MM.1S (cell line): ENCODE measurements around the gene PXYLP1.

Experiments
- DNase-seq: peaks from one replicate; pipeline ENCODE4 v3.0.0-alpha.2; 2015
- H2AFZ ChIP-seq: fragments of 300-600 bp; sonication (generic); 2 replicates; pipeline ENCODE4 v1.6.0; 2016; ENCODE audit warnings: antibody characterized with exemption, low read length
- H3F3A ChIP-seq: fragments of 300-600 bp; sonication (generic); 2 replicates; pipeline ENCODE4 v1.6.1; 2016; ENCODE audit warnings: mild to moderate bottlenecking, antibody characterized with exemption, low read length, moderate library complexity, mixed read lengths; ENCODE audit not compliant: insufficient read depth
- H3K27ac ChIP-seq: fragments of 300-600 bp; sonication (generic); 2 replicates; pipeline ENCODE4 v1.5.1; 2016; ENCODE audit warnings: mild to moderate bottlenecking, low read length
- H3K27me3 ChIP-seq: fragments of 300-600 bp; sonication (generic); replicated peaks from 2 replicates; pipeline ENCODE4 v1.6.0; 2016; ENCODE audit warnings: low read length; ENCODE audit not compliant: insufficient read depth
- H3K36me3 ChIP-seq: fragments of 300-600 bp; sonication (generic); replicated peaks from 2 replicates; pipeline ENCODE4 v1.6.1; 2016; ENCODE audit warnings: mild to moderate bottlenecking, low read length, mixed read lengths; ENCODE audit not compliant: insufficient read depth
- H3K4me1 ChIP-seq: fragments of 300-600 bp; sonication (generic); 2 replicates; pipeline ENCODE4 v1.6.1; 2016; ENCODE audit warnings: low read length, mixed read lengths
- H3K4me2 ChIP-seq: fragments of 300-600 bp; sonication (generic); 2 replicates; pipeline ENCODE4 v1.6.0; 2016; ENCODE audit warnings: low read depth, low read length
- H3K4me3 ChIP-seq: fragments of 300-600 bp; sonication (generic); 2 replicates; pipeline ENCODE4 v1.5.1; 2016; ENCODE audit warnings: low read length, mixed read lengths
- H3K79me2 ChIP-seq: fragments of 300-600 bp; sonication (generic); 2 replicates; pipeline ENCODE4 v1.6.1; 2016; ENCODE audit warnings: mixed run types, low read length, mixed read lengths
- H3K9ac ChIP-seq: fragments of 300-600 bp; sonication (generic); 2 replicates; pipeline ENCODE4 v1.6.1; 2016; ENCODE audit warnings: low read length, mixed read lengths
- H3K9me2 ChIP-seq: fragments of 300-600 bp; sonication (generic); replicated peaks from 2 replicates; pipeline ENCODE4 v1.6.1; 2016; ENCODE audit warnings: mild to moderate bottlenecking, low read length, mixed read lengths; ENCODE audit not compliant: insufficient read depth
- H3K9me3 ChIP-seq: fragments of 300-600 bp; sonication (generic); replicated peaks from 2 replicates; pipeline ENCODE4 v1.6.1; 2016; ENCODE audit warnings: mild to moderate bottlenecking, low read length, mixed read lengths; ENCODE audit not compliant: insufficient read depth
- H4K20me1 ChIP-seq: fragments of 300-600 bp; sonication (generic); 2 replicates; pipeline ENCODE4 v1.6.1; 2016; ENCODE audit warnings: mild to moderate bottlenecking, low read length, moderate library complexity, mixed read lengths; ENCODE audit not compliant: insufficient read depth
- EZH2 ChIP-seq: fragments of 300-600 bp; sonication (generic); optimal IDR thresholded peaks from 2 replicates; pipeline ENCODE3; 2017; ENCODE audit warnings: low read depth, mild to moderate bottlenecking, antibody characterized with exemption, low read length, mixed read lengths
- EZH2phosphoT487 ChIP-seq: fragments of 300-600 bp; sonication (generic); IDR thresholded peaks from 2 replicates; pipeline ENCODE4 v1.6.1; 2018; ENCODE audit warnings: antibody characterized with exemption, low read length
- TF ChIP-seq, protein P1 (sequence below): fragments of 300-600 bp; sonication (generic); IDR thresholded peaks from 2 replicates; pipeline ENCODE4 v1.5.1; 2016; ENCODE audit warnings: antibody characterized with exemption, low read length, mixed read lengths

The PXYLP1 gene

DNA sequence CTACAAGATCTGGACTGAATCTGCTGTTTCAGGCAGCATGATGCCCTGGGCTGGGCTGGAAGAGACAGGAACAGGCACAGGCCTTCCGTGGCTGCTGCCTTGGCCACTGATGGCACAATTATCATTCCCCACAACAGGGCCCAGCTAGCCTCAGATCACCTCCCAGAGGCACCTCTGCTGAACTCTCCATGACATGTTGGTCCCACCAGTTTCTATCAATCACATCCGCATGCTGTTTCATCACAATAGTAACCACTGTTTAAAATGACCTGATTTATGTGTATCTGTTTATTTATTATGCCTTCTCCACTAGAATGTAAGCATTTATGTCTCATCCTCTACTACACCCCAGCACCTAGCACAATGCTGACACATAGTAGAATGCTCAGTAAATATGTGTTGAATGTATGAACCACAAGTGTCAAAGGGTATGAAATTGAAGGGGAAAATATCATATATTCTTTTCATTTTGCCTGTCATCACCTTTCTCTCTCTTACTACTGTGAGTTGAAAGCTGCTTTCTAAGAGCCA, 104.0 kb downstream of the PXYLP1 start:
- H4K20me1 ChIP-seq: no peaks in the 10 kb centered on the region
- DNase-seq: no peak
- peaks cover 12% of the 10 kb centered on the region for H3K4me1 ChIP-seq
- 0 out of 2 replicates have a peak, but pooled peaks cover 4% of the 10 kb centered on the region for H3F3A ChIP-seq
- H3K9me3 ChIP-seq: no peaks in the 10 kb centered on the region
- no peak overlapping the region for H3K9ac ChIP-seq
- no peaks in the 10 kb centered on the region for H3K36me3 ChIP-seq
- H3K4me2 ChIP-seq: no peak overlapping the region
- TF ChIP-seq EZH2phosphoT487: no peak
- TF ChIP-seq, protein P1, sequence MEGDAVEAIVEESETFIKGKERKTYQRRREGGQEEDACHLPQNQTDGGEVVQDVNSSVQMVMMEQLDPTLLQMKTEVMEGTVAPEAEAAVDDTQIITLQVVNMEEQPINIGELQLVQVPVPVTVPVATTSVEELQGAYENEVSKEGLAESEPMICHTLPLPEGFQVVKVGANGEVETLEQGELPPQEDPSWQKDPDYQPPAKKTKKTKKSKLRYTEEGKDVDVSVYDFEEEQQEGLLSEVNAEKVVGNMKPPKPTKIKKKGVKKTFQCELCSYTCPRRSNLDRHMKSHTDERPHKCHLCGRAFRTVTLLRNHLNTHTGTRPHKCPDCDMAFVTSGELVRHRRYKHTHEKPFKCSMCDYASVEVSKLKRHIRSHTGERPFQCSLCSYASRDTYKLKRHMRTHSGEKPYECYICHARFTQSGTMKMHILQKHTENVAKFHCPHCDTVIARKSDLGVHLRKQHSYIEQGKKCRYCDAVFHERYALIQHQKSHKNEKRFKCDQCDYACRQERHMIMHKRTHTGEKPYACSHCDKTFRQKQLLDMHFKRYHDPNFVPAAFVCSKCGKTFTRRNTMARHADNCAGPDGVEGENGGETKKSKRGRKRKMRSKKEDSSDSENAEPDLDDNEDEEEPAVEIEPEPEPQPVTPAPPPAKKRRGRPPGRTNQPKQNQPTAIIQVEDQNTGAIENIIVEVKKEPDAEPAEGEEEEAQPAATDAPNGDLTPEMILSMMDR: no peak
- H3K4me3 ChIP-seq: no peak overlapping the region
- no peaks in the 10 kb centered on the region for H3K79me2 ChIP-seq
- H3K9me2 ChIP-seq: no peaks in the 10 kb centered on the region
- no peaks in the 10 kb centered on the region for H3K27me3 ChIP-seq
- no peak overlapping the region for H3K27ac ChIP-seq
- no peak overlapping the region for H2AFZ ChIP-seq

DNA sequence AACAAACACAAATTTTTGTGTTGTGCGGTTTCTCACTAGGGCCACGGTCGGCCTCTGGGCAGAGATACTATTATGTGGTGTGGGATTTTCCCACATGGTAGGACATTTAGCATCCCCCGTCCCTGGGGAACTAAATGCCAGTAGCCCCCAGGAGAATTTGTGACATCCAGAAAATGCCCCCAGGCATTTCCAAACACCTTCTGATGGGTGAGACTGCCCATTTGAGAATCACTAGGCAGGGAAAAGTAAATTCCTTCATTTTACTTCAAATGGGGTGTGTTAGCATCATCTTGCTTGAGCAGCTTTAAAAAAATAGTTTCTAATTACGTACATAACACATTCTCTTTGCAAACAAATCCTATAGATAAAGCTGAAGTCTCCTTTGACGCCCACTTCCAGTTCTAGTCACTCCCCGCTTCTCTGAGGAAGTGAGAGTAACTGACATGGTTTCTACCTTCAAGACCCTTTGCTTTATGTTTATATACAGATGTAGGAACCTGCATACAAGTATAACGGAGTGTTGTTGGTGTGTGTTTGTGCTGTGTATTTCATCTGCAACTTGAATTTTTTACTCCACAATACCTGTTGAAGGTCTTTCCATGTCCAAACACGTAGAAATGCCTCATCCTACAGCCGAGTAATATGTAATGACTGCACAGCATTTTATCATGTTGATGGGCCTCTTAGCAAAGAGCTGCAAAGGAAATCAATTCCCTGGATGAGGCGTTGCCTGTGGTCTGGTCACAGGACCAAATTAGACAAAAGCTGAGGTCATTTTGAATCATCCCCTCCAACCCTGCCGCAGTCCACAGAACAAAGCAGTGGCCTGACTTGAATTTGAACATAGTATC, 105.3 kb downstream of the PXYLP1 start:
- no peak for DNase-seq
- Histone ChIP-seq H3K79me2 (no peaks in the 10 kb centered on the region), H3K4me3 (peak overlapping the region; percentile 8; the same call in 1 of the 2 replicates), H4K20me1 (no peaks in the 10 kb centered on the region), H3K27me3 (no peaks in the 10 kb centered on the region), H2AFZ (peak overlapping the region; percentile 55), H3K4me1 (peaks cover 12% of the 10 kb centered on the region), H3K9me2 (no peaks in the 10 kb centered on the region), H3K36me3 (no peaks in the 10 kb centered on the region), H3K4me2 (peak overlapping the region; percentile 33), H3K27ac (peak overlapping the region; percentile 28; the same call in 1 of the 2 replicates), H3K9ac (no peak overlapping the region; the same call in 1 of the 2 replicates), H3K9me3 (no peaks in the 10 kb centered on the region), H3F3A (0 out of 2 replicates have a peak, but pooled peaks cover 4% of the 10 kb centered on the region)
- TF ChIP-seq EZH2: no peak

DNA sequence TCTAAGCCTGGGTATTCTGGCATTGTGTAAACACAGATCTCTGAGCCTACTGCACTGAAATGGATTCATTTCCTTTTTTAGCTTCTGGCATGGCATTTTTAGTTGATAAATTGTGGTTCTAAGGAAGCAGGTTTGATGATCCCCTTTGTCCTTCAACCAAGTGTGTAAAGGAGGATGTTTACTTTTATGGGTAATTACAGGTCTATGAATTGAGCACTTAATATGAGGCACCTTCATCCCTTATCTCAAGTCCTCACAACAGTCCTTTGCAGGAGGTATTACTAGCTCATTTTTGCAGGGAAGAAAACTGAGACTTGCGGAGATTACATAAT, 105.9 kb downstream of the PXYLP1 start:
- no peaks in the 10 kb centered on the region for H3K79me2 ChIP-seq
- peak overlapping the region; percentile 8; the same call in 1 of the 2 replicates for H3K4me3 ChIP-seq
- TF ChIP-seq EZH2phosphoT487: no peak
- TF ChIP-seq EZH2: no peak
- TF ChIP-seq, protein P1: no peak
- peak overlapping the region; percentile 28; the same call in 1 of the 2 replicates for H3K27ac ChIP-seq
- no peaks in the 10 kb centered on the region for H3K36me3 ChIP-seq
- no peak overlapping the region; the same call in 1 of the 2 replicates for H3K9ac ChIP-seq
- H3K4me2 ChIP-seq: peak overlapping the region; percentile 33
- no peaks in the 10 kb centered on the region for H3K9me2 ChIP-seq
- peaks cover 12% of the 10 kb centered on the region for H3K4me1 ChIP-seq
- H4K20me1 ChIP-seq: no peaks in the 10 kb centered on the region
- H2AFZ ChIP-seq: peak overlapping the region; percentile 55
- H3K9me3 ChIP-seq: no peaks in the 10 kb centered on the region
- H3F3A ChIP-seq: 0 out of 2 replicates have a peak, but pooled peaks cover 4% of the 10 kb centered on the region
- H3K27me3 ChIP-seq: no peaks in the 10 kb centered on the region
- DNase-seq: no peak

DNA sequence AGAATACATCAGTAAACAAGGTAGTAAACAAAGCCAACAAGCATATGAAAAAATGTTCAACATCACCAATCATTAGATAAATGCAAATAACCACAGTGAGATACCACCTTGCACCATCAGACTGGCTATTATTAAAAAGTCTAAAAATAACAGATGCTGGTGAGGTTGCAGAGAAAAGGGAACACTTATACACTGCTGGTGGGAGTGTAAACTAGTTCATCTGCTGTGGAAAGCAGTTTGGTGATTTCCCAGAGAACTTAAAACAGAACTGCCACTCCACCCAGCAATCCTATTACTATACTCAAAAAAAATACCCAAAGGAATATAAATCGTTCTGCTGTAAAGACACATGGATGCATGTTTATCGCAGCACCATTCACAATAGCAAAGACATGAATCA, 106.4 kb downstream of the PXYLP1 start:
- Histone ChIP-seq H3K4me2 (peak overlapping the region; percentile 33; the same call in 1 of the 2 replicates), H3K4me1 (peaks cover 12% of the 10 kb centered on the region), H3K27ac (no peak overlapping the region)

More for the DNA sequence above, 106.4 kb downstream of the PXYLP1 start:
- 0 out of 2 replicates have a peak, but pooled peaks cover 4% of the 10 kb centered on the region for H3F3A ChIP-seq
- no peaks in the 10 kb centered on the region for H4K20me1 ChIP-seq
- H3K9me2 ChIP-seq: no peaks in the 10 kb centered on the region
- no peak for DNase-seq
- H3K27me3 ChIP-seq: no peaks in the 10 kb centered on the region
- no peak overlapping the region for H2AFZ ChIP-seq
- H3K36me3 ChIP-seq: no peaks in the 10 kb centered on the region
- no peak overlapping the region for H3K4me3 ChIP-seq
- no peaks in the 10 kb centered on the region for H3K9me3 ChIP-seq
- TF ChIP-seq, protein P1: no peak
- no peak for TF ChIP-seq EZH2
- TF ChIP-seq EZH2phosphoT487: no peak
- no peak overlapping the region for H3K9ac ChIP-seq
- no peaks in the 10 kb centered on the region for H3K79me2 ChIP-seq
